ENCODE data around the gene ELAVL1. TPM values are rescaled to one million over a fixed set of nuclear protein-coding genes. Genes with fewer than 3 reads are reported as not detected.

ELAVL1 gene
- total RNA-seq, 2 experiments from 2014 or later: 65.4 to 168 TPM

DNA sequence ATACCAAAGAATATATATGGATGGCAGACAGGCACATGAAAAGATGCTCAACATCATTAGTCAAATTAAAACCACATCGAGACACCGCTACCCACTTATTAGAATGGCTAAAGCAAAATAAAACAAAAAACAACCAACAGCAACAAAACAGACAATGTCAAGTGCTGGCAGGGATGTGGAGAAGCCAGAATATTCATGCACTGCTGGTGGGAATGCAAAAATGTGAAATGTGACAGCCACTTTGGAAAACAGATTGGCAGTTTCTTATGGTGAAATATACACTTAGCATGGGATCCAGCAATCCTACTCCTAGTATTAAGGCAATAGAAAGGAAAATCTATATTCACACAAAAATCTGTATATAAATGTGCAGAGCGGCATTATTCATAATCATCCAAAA is 8.6 kb downstream of the ELAVL1 start:
- no peak overlapping the region for H3K27ac ChIP-seq (ENCODE audit: low read depth, low read length, poor library complexity, severe bottlenecking)
- H3K9me3 ChIP-seq (ENCODE audit: low read length): no peaks in the 10 kb centered on the region
- H3K36me3 ChIP-seq (ENCODE audit: insufficient read depth, low read length): peaks cover 68% of the 10 kb centered on the region
- no peak overlapping the region for H2AFZ ChIP-seq (ENCODE audit: low read length)
- ChIA-PET POLR2A (no interaction called here), CTCF (ENCODE audit: unreplicated experiment) (no interaction called here)
- H3K4me1 ChIP-seq (ENCODE audit: insufficient read depth, low read length, poor library complexity, severe bottlenecking): peaks cover 26% of the 10 kb centered on the region
- H3K4me2 ChIP-seq (ENCODE audit: low read length): no peak overlapping the region
- H3K79me2 ChIP-seq (ENCODE audit: insufficient read depth, low read depth, low read length): peaks cover 99% of the 10 kb centered on the region
- H3K9me2 ChIP-seq (ENCODE audit: insufficient read depth, low read length): no peaks in the 10 kb centered on the region
- no peak overlapping the region for H3K4me3 ChIP-seq (ENCODE audit: low read depth, low read length, poor library complexity, severe bottlenecking)
- BruUV-seq (replicated peaks): no TSS peak
- TF ChIP-seq, protein P1, sequence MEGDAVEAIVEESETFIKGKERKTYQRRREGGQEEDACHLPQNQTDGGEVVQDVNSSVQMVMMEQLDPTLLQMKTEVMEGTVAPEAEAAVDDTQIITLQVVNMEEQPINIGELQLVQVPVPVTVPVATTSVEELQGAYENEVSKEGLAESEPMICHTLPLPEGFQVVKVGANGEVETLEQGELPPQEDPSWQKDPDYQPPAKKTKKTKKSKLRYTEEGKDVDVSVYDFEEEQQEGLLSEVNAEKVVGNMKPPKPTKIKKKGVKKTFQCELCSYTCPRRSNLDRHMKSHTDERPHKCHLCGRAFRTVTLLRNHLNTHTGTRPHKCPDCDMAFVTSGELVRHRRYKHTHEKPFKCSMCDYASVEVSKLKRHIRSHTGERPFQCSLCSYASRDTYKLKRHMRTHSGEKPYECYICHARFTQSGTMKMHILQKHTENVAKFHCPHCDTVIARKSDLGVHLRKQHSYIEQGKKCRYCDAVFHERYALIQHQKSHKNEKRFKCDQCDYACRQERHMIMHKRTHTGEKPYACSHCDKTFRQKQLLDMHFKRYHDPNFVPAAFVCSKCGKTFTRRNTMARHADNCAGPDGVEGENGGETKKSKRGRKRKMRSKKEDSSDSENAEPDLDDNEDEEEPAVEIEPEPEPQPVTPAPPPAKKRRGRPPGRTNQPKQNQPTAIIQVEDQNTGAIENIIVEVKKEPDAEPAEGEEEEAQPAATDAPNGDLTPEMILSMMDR (conservative IDR thresholded peaks at IDR 0.05; ENCODE audit: low read length): no peak
- no peak for TF ChIP-seq EZH2phosphoT487 (IDR thresholded peaks at IDR 0.05; ENCODE audit: borderline replicate concordance, low read depth, low read length)
- intact Hi-C loops (cut with micrococcal nuclease; ENCODE audit: unreplicated experiment): no loop called here
- no peak for DNase-seq (ENCODE audit: low spot score)
- H4K20me1 ChIP-seq (ENCODE audit: insufficient read depth, low read length): peaks cover 49% of the 10 kb centered on the region

DNA sequence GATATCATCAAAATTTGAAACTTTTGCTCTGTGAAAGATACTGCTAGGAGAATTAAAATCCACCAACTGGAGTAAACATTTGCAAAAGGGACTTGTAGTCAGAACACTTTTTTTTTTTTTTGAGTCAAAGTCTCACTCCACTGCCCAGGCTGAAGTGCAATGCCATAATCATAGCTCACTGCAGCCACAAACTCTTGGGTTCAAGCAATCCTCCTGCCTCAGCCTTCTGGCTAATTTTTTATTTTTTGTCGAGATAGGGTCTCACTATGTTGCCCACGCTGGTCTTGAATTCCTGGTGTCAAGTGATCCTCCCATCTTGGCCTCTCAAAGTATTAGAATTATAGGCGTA is 9.7 kb downstream of the ELAVL1 start:
- POLR2A ChIA-PET: no interaction called here

More for the DNA sequence above, 9.7 kb downstream of the ELAVL1 start:
- H3K27ac ChIP-seq (ENCODE audit: low read depth, low read length, poor library complexity, severe bottlenecking): no peak overlapping the region
- H3K4me3 ChIP-seq (ENCODE audit: low read depth, low read length, poor library complexity, severe bottlenecking): no peak overlapping the region
- H3K36me3 ChIP-seq (ENCODE audit: insufficient read depth, low read length): peaks cover 67% of the 10 kb centered on the region
- no peak overlapping the region for H2AFZ ChIP-seq (ENCODE audit: low read length)
- no peak overlapping the region for H3K4me2 ChIP-seq (ENCODE audit: low read length)
- intact Hi-C loops (cut with micrococcal nuclease; ENCODE audit: unreplicated experiment): no loop called here
- peaks cover 88% of the 10 kb centered on the region for H3K79me2 ChIP-seq (ENCODE audit: insufficient read depth, low read depth, low read length)
- no peaks in the 10 kb centered on the region for H3K9me3 ChIP-seq (ENCODE audit: low read length)
- no peak for DNase-seq (ENCODE audit: low spot score)
- H3K9me2 ChIP-seq (ENCODE audit: insufficient read depth, low read length): no peaks in the 10 kb centered on the region
- peaks cover 39% of the 10 kb centered on the region for H4K20me1 ChIP-seq (ENCODE audit: insufficient read depth, low read length)
- TF ChIP-seq, protein P1 (conservative IDR thresholded peaks at IDR 0.05; ENCODE audit: low read length): no peak
- peaks cover 22% of the 10 kb centered on the region for H3K4me1 ChIP-seq (ENCODE audit: insufficient read depth, low read length, poor library complexity, severe bottlenecking)
- CTCF ChIA-PET (ENCODE audit: unreplicated experiment): no interaction called here
- BruUV-seq (replicated peaks): no TSS peak
